ENCODE measurements around the gene VDAC2.

Gene VDAC2

DNA sequence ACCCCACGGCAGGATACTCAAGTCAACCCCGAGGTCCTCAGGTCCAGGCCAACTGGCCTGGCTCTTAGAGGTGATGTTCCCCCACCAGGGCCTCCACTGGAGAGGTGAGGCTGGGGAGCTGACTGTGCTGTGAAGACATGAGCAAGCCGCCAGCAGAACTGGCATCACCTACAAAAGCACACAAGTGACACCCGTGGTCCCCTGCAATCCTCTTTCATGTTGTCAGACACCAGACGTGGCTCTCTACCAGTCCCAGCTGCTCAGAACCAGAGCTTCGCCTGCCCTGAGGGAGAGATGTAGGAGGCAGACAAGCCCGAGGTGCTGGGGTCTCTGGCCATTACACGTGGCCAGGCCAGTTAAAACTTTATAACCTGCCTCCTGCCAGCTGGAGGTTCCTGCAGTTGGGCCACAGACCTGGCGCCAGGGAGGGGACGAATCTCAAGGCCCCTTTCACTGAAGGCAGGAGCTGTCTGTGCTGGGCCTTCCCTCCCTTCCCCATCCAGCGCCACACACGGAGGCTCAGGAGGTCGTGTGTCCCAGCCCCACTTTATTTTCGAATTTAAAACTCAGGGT, 22.9 kb downstream of the VDAC2 start:
- peak overlapping the region; percentile 27 for H2AK5ac ChIP-seq (ENCODE audit: low read length)
- no peak overlapping the region for H3K23ac ChIP-seq (ENCODE audit: low read length)
- no peaks in the 10 kb centered on the region for H3K27me3 ChIP-seq (ENCODE audit: insufficient read depth, low read length)
- H3K14ac ChIP-seq (ENCODE audit: low read length), result peak overlapping the region; percentile 5
- H2BK12ac ChIP-seq (ENCODE audit: low read length), result no peak overlapping the region
- peak overlapping the region; percentile 40 for H3K4me2 ChIP-seq (ENCODE audit: low read length)
- peak overlapping the region; percentile 4 for H4K91ac ChIP-seq (ENCODE audit: low read depth, low read length)
- no CpG with 5 or more reads among the region's 14 CpGs for WGBS (ENCODE audit: extremely low coverage, insufficient coverage, insufficient read length)
- no peaks in the 10 kb centered on the region for H3K9me3 ChIP-seq (ENCODE audit: insufficient read depth, low read depth, low read length)
- DNase-seq, result peak in 1 of 2 donors; percentile 31
- no peak overlapping the region for H3K9ac ChIP-seq (ENCODE audit: low read length)
- peaks cover 9 to 20% of the 10 kb centered on the region in 2 experiments for H3K4me1 ChIP-seq (ENCODE audit: control insufficient read depth in 1 of 2, insufficient read depth in 2 of 2, low read length in 2 of 2)
- H2BK120ac ChIP-seq (ENCODE audit: insufficient read depth, low read length, poor library complexity), result peak overlapping the region; percentile 57
- no peak overlapping the region for H3K4me3 ChIP-seq (ENCODE audit: low read depth, low read length)
- H2AFZ ChIP-seq (ENCODE audit: insufficient read depth, low read length, poor library complexity), result peak overlapping the region; percentile 50
- H3K79me1 ChIP-seq (ENCODE audit: low read length), result peaks cover 16% of the 10 kb centered on the region
- H3K18ac ChIP-seq (ENCODE audit: low read length), result no peak overlapping the region
- peak overlapping the region; percentile 69 for H4K8ac ChIP-seq (ENCODE audit: low read depth, low read length)
- peak overlapping the region; percentile 28 for H2BK5ac ChIP-seq (ENCODE audit: low read depth, low read length, poor library complexity)
- peak overlapping the region; percentile 28 for H3K4ac ChIP-seq (ENCODE audit: low read depth, low read length)
- H3K79me2 ChIP-seq (ENCODE audit: control insufficient read depth, insufficient read depth, low read length, poor library complexity), result peaks cover 6% of the 10 kb centered on the region
- H3K36me3 ChIP-seq (ENCODE audit: control insufficient read depth in 1 of 2, insufficient read depth in 2 of 2, low read length in 2 of 2), result peaks cover 8 to 27% of the 10 kb centered on the region in 2 experiments
- peak overlapping the region; percentile 52 for H4K12ac ChIP-seq (ENCODE audit: low read depth, low read length)
- H3K27ac ChIP-seq (ENCODE audit: low read depth, low read length), result peak overlapping the region; percentile 60

DNA sequence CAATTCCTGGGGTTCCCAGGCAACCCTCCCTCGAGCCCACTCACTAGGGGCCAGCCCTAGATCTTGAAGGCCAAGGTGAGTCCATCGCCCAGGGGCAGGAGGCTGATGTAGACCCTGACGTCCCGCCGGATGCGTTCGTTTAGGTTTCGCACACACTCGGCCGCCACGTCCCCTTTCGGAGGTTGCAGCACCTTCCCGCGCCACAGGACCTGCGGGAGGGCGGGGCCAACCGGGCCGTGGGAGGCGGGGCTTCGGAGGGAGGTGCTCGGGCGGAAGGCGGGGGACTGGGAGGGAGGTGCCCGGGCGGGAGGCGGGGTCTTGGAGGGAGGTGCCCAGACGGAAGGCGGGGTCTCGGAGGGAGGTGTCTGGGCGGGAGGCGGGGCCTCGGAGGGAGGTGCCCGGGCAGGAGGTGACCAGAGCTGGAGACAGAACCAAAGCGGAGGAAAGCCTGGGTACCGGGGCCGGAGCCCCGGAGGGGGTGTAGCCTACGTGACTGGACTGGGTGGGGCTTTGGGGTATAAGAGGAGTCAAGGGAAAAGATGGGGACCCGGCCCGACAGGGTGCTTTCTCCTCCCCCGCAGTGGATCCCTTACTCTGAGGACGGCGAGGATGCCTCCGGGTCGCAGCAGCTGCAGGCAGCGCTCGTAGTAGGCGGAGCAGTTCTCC, 23.6 kb downstream of the VDAC2 start:
- Histone ChIP-seq H3K9ac (ENCODE audit: low read length) (no peak overlapping the region), H3K79me1 (ENCODE audit: low read length) (peaks cover 16% of the 10 kb centered on the region), H3K23ac (ENCODE audit: low read length) (no peak overlapping the region), H2BK120ac (ENCODE audit: insufficient read depth, low read length, poor library complexity) (peak overlapping the region; percentile 57), H3K4me2 (ENCODE audit: low read length) (peak overlapping the region; percentile 99), H3K4me1 (ENCODE audit: control insufficient read depth in 1 of 2, insufficient read depth in 2 of 2, low read length in 2 of 2) (peaks cover 9 to 20% of the 10 kb centered on the region in 2 experiments), H2AK5ac (ENCODE audit: low read length) (peak overlapping the region; percentile 27), H3K4ac (ENCODE audit: low read depth, low read length) (peak overlapping the region; percentile 28), H3K27ac (ENCODE audit: low read depth, low read length) (peak overlapping the region; percentile 60), H3K18ac (ENCODE audit: low read length) (peak overlapping the region; percentile 64), H2BK5ac (ENCODE audit: low read depth, low read length, poor library complexity) (peak overlapping the region; percentile 28), H3K36me3 (ENCODE audit: control insufficient read depth in 1 of 2, insufficient read depth in 2 of 2, low read length in 2 of 2) (peaks cover 8 to 24% of the 10 kb centered on the region in 2 experiments), H4K91ac (ENCODE audit: low read depth, low read length) (peak overlapping the region; percentile 72), H3K9me3 (ENCODE audit: insufficient read depth, low read depth, low read length) (no peaks in the 10 kb centered on the region), H2AFZ (ENCODE audit: insufficient read depth, low read length, poor library complexity) (peak overlapping the region; percentile 50), H4K8ac (ENCODE audit: low read depth, low read length) (peak overlapping the region; percentile 69), H4K12ac (ENCODE audit: low read depth, low read length) (peak overlapping the region; percentile 52), H3K14ac (ENCODE audit: low read length) (peak overlapping the region; percentile 82), H2BK12ac (ENCODE audit: low read length) (no peak overlapping the region), H3K4me3 (ENCODE audit: low read depth, low read length) (peak overlapping the region; percentile 83), H3K79me2 (ENCODE audit: control insufficient read depth, insufficient read depth, low read length, poor library complexity) (peaks cover 6% of the 10 kb centered on the region), H3K27me3 (ENCODE audit: insufficient read depth, low read length) (no peaks in the 10 kb centered on the region)
- WGBS (ENCODE audit: extremely low coverage, insufficient coverage, insufficient read length), result no CpG with 5 or more reads among the region's 48 CpGs
- peak; percentile 93 to 96 for DNase-seq

DNA sequence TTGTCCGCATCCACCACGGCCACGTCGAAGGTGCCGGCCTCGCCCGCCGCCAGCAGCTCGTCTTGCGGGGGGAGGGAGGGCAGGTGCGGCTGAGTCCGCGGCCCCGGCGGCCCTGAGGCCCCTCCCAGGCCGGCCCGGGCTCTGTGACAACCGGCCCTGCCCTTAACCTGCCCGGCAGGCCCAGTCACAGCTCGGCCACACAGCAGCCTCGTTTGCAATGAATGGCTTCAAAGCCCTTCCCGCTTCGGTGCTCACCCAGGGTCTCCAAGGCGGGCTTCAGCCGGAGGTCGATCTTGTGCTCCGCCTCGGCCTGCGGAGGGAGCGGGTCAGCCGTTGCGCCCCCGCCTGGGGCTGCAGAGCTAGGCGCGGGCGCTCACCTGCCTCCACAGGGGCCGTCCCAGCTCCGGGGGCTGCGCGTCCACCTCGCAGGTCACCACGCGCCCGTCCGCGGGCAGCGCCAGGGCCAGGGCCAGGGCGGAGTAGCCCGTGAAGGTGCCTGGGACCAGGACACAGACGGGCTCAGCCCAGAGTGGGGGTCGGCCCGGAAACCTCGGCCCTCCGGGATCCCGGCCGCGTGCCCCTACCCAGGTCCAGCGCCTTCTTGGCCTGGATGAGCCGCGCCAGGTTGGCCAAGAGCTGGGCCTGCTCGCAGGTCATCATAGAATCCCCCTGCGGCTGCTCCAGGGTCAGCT, 24.2 kb downstream of the VDAC2 start:
- Histone ChIP-seq H2AK5ac (ENCODE audit: low read length) (peak overlapping the region; percentile 0), H2BK12ac (ENCODE audit: low read length) (peak overlapping the region; percentile 12), H3K27me3 (ENCODE audit: insufficient read depth, low read length) (no peaks in the 10 kb centered on the region), H3K9me3 (ENCODE audit: insufficient read depth, low read depth, low read length) (no peaks in the 10 kb centered on the region), H3K79me2 (ENCODE audit: control insufficient read depth, insufficient read depth, low read length, poor library complexity) (peaks cover 6% of the 10 kb centered on the region), H2BK5ac (ENCODE audit: low read depth, low read length, poor library complexity) (peak overlapping the region; percentile 35), H3K9ac (ENCODE audit: low read length) (peak overlapping the region; percentile 71), H3K18ac (ENCODE audit: low read length) (peak overlapping the region; percentile 64), H3K27ac (ENCODE audit: low read depth, low read length) (peak overlapping the region; percentile 58), H4K91ac (ENCODE audit: low read depth, low read length) (peak overlapping the region; percentile 72), H4K12ac (ENCODE audit: low read depth, low read length) (peak overlapping the region; percentile 17), H3K14ac (ENCODE audit: low read length) (peak overlapping the region; percentile 82), H3K79me1 (ENCODE audit: low read length) (peaks cover 16% of the 10 kb centered on the region), H3K36me3 (ENCODE audit: control insufficient read depth in 1 of 2, insufficient read depth in 2 of 2, low read length in 2 of 2) (peaks cover 8 to 24% of the 10 kb centered on the region in 2 experiments), H2AFZ (ENCODE audit: insufficient read depth, low read length, poor library complexity) (peak overlapping the region; percentile 28), H3K4me2 (ENCODE audit: low read length) (peak overlapping the region; percentile 99), H4K8ac (ENCODE audit: low read depth, low read length) (peak overlapping the region; percentile 56), H3K23ac (ENCODE audit: low read length) (no peak overlapping the region), H3K4me1 (ENCODE audit: control insufficient read depth in 1 of 2, insufficient read depth in 2 of 2, low read length in 2 of 2) (peaks cover 9 to 20% of the 10 kb centered on the region in 2 experiments), H2BK120ac (ENCODE audit: insufficient read depth, low read length, poor library complexity) (peak overlapping the region; percentile 20), H3K4ac (ENCODE audit: low read depth, low read length) (peak overlapping the region; percentile 35), H3K4me3 (ENCODE audit: low read depth, low read length) (peak overlapping the region; percentile 83)
- DNase-seq, result peak; percentile 80 to 81
- WGBS (ENCODE audit: extremely low coverage, insufficient coverage, insufficient read length), result no CpG with 5 or more reads among the region's 62 CpGs

DNA sequence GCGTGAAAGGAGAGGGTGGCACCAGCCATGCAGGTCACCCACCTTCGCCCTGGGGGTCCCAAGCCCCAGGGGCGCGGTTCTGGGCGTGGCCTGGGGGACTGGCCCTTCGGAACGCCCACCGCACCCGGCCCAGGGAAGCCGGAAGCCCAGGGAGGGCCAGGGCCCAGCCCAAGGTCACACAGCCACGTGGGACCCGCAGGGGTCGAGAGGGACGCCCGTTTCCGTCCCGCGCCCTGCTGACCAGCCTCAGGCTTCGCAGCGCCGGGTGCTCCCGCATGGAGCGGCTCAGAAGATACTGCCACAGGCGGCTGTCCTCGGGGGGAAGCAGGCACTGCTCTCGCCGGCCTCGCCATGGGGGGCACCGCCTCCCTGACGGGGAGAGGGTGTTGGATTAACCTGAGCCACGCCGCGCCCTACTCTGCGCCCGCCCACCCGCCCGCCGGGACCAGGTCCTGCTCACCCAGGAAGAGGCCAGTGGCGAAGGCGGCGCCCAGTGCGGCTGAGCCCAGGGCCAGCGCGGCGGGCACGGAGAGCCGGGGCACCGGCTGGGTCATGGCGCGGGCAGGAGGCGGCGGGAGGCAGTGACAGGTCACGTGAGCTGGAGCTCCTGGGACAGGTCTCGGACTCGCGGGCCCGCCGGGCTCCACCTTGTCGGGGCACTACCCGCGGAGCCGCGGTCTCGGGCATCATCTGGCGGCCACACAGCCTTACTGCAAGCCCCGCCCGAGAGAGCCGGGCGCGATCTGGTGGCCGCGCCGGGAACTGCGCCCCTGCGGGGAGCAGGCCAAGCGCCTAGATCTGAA, 25.0 kb downstream of the VDAC2 start, which contains the start of gene COMTD1:
COMTD1 (minus strand) TSS at position 583 of the 803 bp plus-strand sequence; CDS start at position 554, 29 bp downstream.
- peak within 1 kb of the TSS; percentile 31 for H4K12ac ChIP-seq (ENCODE audit: low read depth, low read length)
- peak within 1 kb of the TSS; percentile 71 for H3K9ac ChIP-seq (ENCODE audit: low read length)
- no peaks in the 10 kb centered on the region for H3K9me3 ChIP-seq (ENCODE audit: insufficient read depth, low read depth, low read length)
- no peaks in the 10 kb centered on the region for H3K27me3 ChIP-seq (ENCODE audit: insufficient read depth, low read length)
- no peak within 1 kb of the TSS for H3K23ac ChIP-seq (ENCODE audit: low read length)
- peak within 1 kb of the TSS; percentile 0 for H2AK5ac ChIP-seq (ENCODE audit: low read length)
- no CpG with 5 or more reads among the region's 76 CpGs for WGBS (ENCODE audit: extremely low coverage, insufficient coverage, insufficient read length)
- peak within 1 kb of the TSS; percentile 72 for H4K91ac ChIP-seq (ENCODE audit: low read depth, low read length)
- H3K27ac ChIP-seq (ENCODE audit: low read depth, low read length), result peak within 1 kb of the TSS; percentile 58
- peak within 1 kb of the TSS; percentile 20 for H2BK120ac ChIP-seq (ENCODE audit: insufficient read depth, low read length, poor library complexity)
- peak within 1 kb of the TSS; percentile 56 for H4K8ac ChIP-seq (ENCODE audit: low read depth, low read length)
- H3K4me2 ChIP-seq (ENCODE audit: low read length), result peak within 1 kb of the TSS; percentile 99
- H3K14ac ChIP-seq (ENCODE audit: low read length), result peak within 1 kb of the TSS; percentile 82
- peak within 1 kb of the TSS; percentile 64 for H3K18ac ChIP-seq (ENCODE audit: low read length)
- H3K4me1 ChIP-seq (ENCODE audit: control insufficient read depth in 1 of 2, insufficient read depth in 2 of 2, low read length in 2 of 2), result peaks cover 9 to 20% of the 10 kb centered on the region in 2 experiments
- peaks cover 6% of the 10 kb centered on the region for H3K79me2 ChIP-seq (ENCODE audit: control insufficient read depth, insufficient read depth, low read length, poor library complexity)
- DNase-seq, result peak; percentile 93 to 97
- H2BK12ac ChIP-seq (ENCODE audit: low read length), result peak within 1 kb of the TSS; percentile 12
- H3K79me1 ChIP-seq (ENCODE audit: low read length), result peaks cover 16% of the 10 kb centered on the region
- H2AFZ ChIP-seq (ENCODE audit: insufficient read depth, low read length, poor library complexity), result peak within 1 kb of the TSS; percentile 28
- peaks cover 7 to 24% of the 10 kb centered on the region in 2 experiments for H3K36me3 ChIP-seq (ENCODE audit: control insufficient read depth in 1 of 2, insufficient read depth in 2 of 2, low read length in 2 of 2)
- peak within 1 kb of the TSS; percentile 35 for H3K4ac ChIP-seq (ENCODE audit: low read depth, low read length)
- peak within 1 kb of the TSS; percentile 83 for H3K4me3 ChIP-seq (ENCODE audit: low read depth, low read length)
- H2BK5ac ChIP-seq (ENCODE audit: low read depth, low read length, poor library complexity), result peak within 1 kb of the TSS; percentile 35
